Neural cell (in vitro differentiated cells): ENCODE data around the gene MAG. TPM values are rescaled to one million over a fixed set of nuclear protein-coding genes. Genes with fewer than 3 reads are reported as not detected.

Experiments used
- H2AFZ ChIP-seq: fragments of 200-600, 300-800 bp; sonication (generic), shearing (Covaris generic); 2 replicates; pipeline ENCODE4 v1.6.0; 2014; ENCODE audit warnings: low read depth, mild to moderate bottlenecking, antibody characterized with exemption, low read length, moderate library complexity
- H3F3A ChIP-seq: fragments of 200-600 bp; shearing (Covaris generic); 2 replicates; pipeline ENCODE4 v1.6.1; 2016; ENCODE audit warnings: mild to moderate bottlenecking, moderate library complexity, mixed read lengths, antibody characterized with exemption, low read length; ENCODE audit not compliant: insufficient read depth, poor library complexity, severe bottlenecking
- H3K27ac ChIP-seq: fragments of 200-600, 300-800 bp; sonication (generic), shearing (Covaris generic); 2 replicates; pipeline ENCODE4 v1.5.1; 2014; ENCODE audit warnings: mild to moderate bottlenecking, low read length, moderate library complexity
- H3K27me3 ChIP-seq: fragments of 300-800, 200-600 bp; sonication (generic), shearing (Covaris generic); 2 replicates; pipeline ENCODE4 v1.6.0; 2014; ENCODE audit warnings: mild to moderate bottlenecking, low read depth, low read length, moderate library complexity; ENCODE audit not compliant: insufficient read depth
- H3K36me3 ChIP-seq: fragments of 300-800, 200-600 bp; sonication (generic), shearing (Covaris generic); 2 replicates; pipeline ENCODE4 v1.5.1; 2014; ENCODE audit warnings: mild to moderate bottlenecking, antibody characterized with exemption, low read length, moderate library complexity; ENCODE audit not compliant: insufficient read depth
- H3K4me2 ChIP-seq: fragments of 300-800, 200-600 bp; sonication (generic), shearing (Covaris generic); 2 replicates; pipeline ENCODE4 v1.6.0; 2014; ENCODE audit warnings: mild to moderate bottlenecking, low read length
- H3K4me3 ChIP-seq: fragments of 300-800, 200-600 bp; sonication (generic), shearing (Covaris generic); 2 replicates; pipeline ENCODE4 v1.5.1; 2014; ENCODE audit warnings: mild to moderate bottlenecking, low read length, moderate library complexity
- H3K79me2 ChIP-seq: fragments of 200-600 bp; shearing (Covaris generic); replicated peaks from 2 replicates; pipeline ENCODE4 v1.6.0; 2014; ENCODE audit warnings: mild to moderate bottlenecking, low read length, moderate library complexity; ENCODE audit not compliant: insufficient read depth
- H3K9ac ChIP-seq: fragments of 300-800, 200-600 bp; sonication (generic), shearing (Covaris generic); 2 replicates; pipeline ENCODE4 v1.6.1; 2016; ENCODE audit warnings: mild to moderate bottlenecking, low read length, mixed read lengths
- H3K9me2 ChIP-seq: fragments of 200-600 bp; shearing (Covaris generic); 2 replicates; pipeline ENCODE4 v1.6.1; 2016; ENCODE audit warnings: mild to moderate bottlenecking, low read length, mixed read lengths; ENCODE audit not compliant: insufficient read depth
- H3K9me3 ChIP-seq: fragments of 200-600, 300-800 bp; sonication (generic), shearing (Covaris generic); 2 replicates; pipeline ENCODE4 v1.6.1; 2016; ENCODE audit warnings: mild to moderate bottlenecking, mixed run types, low read length, moderate library complexity, mixed read lengths
- H4K20me1 ChIP-seq: fragments of 200-600 bp; shearing (Covaris generic); 2 replicates; pipeline ENCODE4 v1.6.1; 2016; ENCODE audit warnings: mild to moderate bottlenecking, mixed run types; ENCODE audit not compliant: insufficient read depth
- EP300 ChIP-seq: fragments of 450-650 bp; conservative IDR thresholded peaks from 2 replicates; pipeline ENCODE4 v1.6.1; 2014; ENCODE audit warnings: antibody characterized with exemption, mild to moderate bottlenecking, moderate library complexity; ENCODE audit not compliant: poor library complexity, severe bottlenecking
- EZH2 ChIP-seq: fragments of 200-600, 300-800 bp; shearing (Covaris generic), sonication (generic); IDR thresholded peaks from 2 replicates; pipeline ENCODE4 v1.6.1; 2014; ENCODE audit warnings: antibody characterized with exemption, low read length, borderline replicate concordance, mild to moderate bottlenecking; ENCODE audit not compliant: insufficient read depth, poor library complexity, severe bottlenecking
- MXI1 ChIP-seq: fragments of 450-650 bp; conservative IDR thresholded peaks from 2 replicates; pipeline ENCODE4 v1.6.1; 2014; ENCODE audit warnings: antibody characterized with exemption, mild to moderate bottlenecking; ENCODE audit not compliant: poor library complexity, severe bottlenecking
- POLR2AphosphoS5 ChIP-seq: IDR thresholded peaks from 2 replicates; pipeline ENCODE4 v1.6.1; 2012
- RAD21 ChIP-seq: fragments of 450-650 bp; conservative IDR thresholded peaks from 2 replicates; pipeline ENCODE4 v1.6.1; 2014; ENCODE audit warnings: antibody characterized with exemption, mild to moderate bottlenecking, moderate library complexity
- REST ChIP-seq: IDR thresholded peaks from 2 replicates; pipeline ENCODE4 v1.6.1; 2012; ENCODE audit warnings: borderline replicate concordance
- SMC3 ChIP-seq: fragments of 450-650 bp; conservative IDR thresholded peaks from 2 replicates; pipeline ENCODE4 v1.6.1; 2014; ENCODE audit warnings: antibody characterized with exemption, mild to moderate bottlenecking, moderate library complexity; ENCODE audit not compliant: poor library complexity
- TAF1 ChIP-seq: IDR thresholded peaks from 2 replicates; pipeline ENCODE4 v1.6.1; 2012; ENCODE audit warnings: low read depth
- polyA plus RNA-seq: library from polyadenylated mRNA; depleted of rRNA; stranded (reverse); fragments of >200 nt; gene quantifications from 2 replicates; pipeline ENCODE4 v1.2.3, GENCODE V29; 2014
- TF ChIP-seq, protein P1 (sequence below): fragments of 450-650 bp; IDR thresholded peaks from 2 replicates; pipeline ENCODE4 v1.5.1; 2014; ENCODE audit warnings: antibody characterized with exemption, mild to moderate bottlenecking, moderate library complexity; ENCODE audit not compliant: poor library complexity, severe bottlenecking

MAG gene
- polyA plus RNA-seq, 1 donor from 2014 or later = not detected

GRCh38 chr19:35261356-35262100 is 30.4 kb upstream of the MAG start:
- Histone ChIP-seq H3K4me2 (no peak overlapping the region), H3K27me3 (no peaks in the 10 kb centered on the region), H3K36me3 (no peaks in the 10 kb centered on the region), H3F3A (no peaks in the 10 kb centered on the region), H3K27ac (no peak overlapping the region), H3K9me3 (no peaks in the 10 kb centered on the region), H3K9ac (no peak overlapping the region), H3K9me2 (no peaks in the 10 kb centered on the region), H4K20me1 (no peaks in the 10 kb centered on the region), H3K4me3 (no peak overlapping the region), H2AFZ (no peak overlapping the region), H3K79me2 (no peaks in the 10 kb centered on the region)
- TF ChIP-seq POLR2AphosphoS5 (no peak), MXI1 (no peak), EZH2 (no peak), SMC3 (no peak), REST (no peak), EP300 (no peak), RAD21 (no peak), TAF1 (no peak)
- TF ChIP-seq, protein P1, sequence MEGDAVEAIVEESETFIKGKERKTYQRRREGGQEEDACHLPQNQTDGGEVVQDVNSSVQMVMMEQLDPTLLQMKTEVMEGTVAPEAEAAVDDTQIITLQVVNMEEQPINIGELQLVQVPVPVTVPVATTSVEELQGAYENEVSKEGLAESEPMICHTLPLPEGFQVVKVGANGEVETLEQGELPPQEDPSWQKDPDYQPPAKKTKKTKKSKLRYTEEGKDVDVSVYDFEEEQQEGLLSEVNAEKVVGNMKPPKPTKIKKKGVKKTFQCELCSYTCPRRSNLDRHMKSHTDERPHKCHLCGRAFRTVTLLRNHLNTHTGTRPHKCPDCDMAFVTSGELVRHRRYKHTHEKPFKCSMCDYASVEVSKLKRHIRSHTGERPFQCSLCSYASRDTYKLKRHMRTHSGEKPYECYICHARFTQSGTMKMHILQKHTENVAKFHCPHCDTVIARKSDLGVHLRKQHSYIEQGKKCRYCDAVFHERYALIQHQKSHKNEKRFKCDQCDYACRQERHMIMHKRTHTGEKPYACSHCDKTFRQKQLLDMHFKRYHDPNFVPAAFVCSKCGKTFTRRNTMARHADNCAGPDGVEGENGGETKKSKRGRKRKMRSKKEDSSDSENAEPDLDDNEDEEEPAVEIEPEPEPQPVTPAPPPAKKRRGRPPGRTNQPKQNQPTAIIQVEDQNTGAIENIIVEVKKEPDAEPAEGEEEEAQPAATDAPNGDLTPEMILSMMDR = no peak

DNA sequence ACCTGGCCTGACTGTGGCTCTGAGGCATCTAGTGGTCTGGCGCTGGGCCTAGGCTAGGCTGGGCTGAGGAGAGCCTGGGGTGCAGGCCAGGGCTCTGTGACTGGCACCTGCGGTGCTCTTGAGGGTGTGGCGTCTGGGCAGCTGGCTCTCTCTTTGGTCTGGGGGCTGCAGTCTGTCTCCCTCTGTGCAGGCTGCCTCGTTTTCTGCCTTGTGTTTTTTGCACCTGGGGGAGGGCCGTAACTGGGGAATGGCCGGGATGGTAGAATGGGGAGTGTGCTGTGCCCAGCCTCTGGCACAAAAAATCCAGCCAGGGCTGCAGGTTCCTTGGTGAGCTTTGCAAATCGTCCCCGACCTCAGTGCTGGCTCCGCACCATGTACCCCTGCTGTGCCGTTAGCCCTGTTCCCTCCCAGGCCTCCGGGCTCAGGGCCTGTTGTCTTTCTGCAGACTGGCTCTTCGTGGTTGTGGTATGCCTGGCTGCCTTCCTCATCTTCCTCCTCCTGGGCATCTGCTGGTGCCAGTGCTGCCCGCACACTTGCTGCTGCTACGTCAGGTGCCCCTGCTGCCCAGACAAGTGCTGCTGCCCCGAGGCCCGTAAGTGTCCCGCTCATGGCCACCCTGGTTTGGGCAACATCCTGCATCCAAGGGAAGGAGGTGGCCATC is 29.7 kb upstream of the MAG start:
- TF ChIP-seq, protein P1 = no peak
- TF ChIP-seq POLR2AphosphoS5 (no peak), EZH2 (no peak), MXI1 (no peak), RAD21 (no peak), TAF1 (no peak), SMC3 (no peak), EP300 (no peak), REST (no peak)
- H3K79me2 ChIP-seq = peaks cover under 1% of the 10 kb centered on the region
- H3K4me2 ChIP-seq = no peak overlapping the region
- H4K20me1 ChIP-seq = no peaks in the 10 kb centered on the region
- no peak overlapping the region for H3K9ac ChIP-seq
- no peak overlapping the region for H2AFZ ChIP-seq
- no peaks in the 10 kb centered on the region for H3K27me3 ChIP-seq
- H3F3A ChIP-seq = no peaks in the 10 kb centered on the region
- no peak overlapping the region for H3K4me3 ChIP-seq
- no peak overlapping the region for H3K27ac ChIP-seq
- H3K9me2 ChIP-seq = no peaks in the 10 kb centered on the region
- no peaks in the 10 kb centered on the region for H3K36me3 ChIP-seq
- no peaks in the 10 kb centered on the region for H3K9me3 ChIP-seq
